Neural crest cell (in vitro differentiated cells): ENCODE results near the gene SORCS2. TPM values are rescaled to one million over a fixed set of nuclear protein-coding genes. Genes with fewer than 3 reads are reported as not detected.

Experiments used
- DNase-seq: peaks from one replicate; pipeline ENCODE4 v3.0.0; 2021; ENCODE audit warnings: low read depth, mixed read lengths, low spot score
- H3K27ac Mint-ChIP-seq: one replicate; pipeline ENCODE4 v1.8.0; 2021; ENCODE audit warnings: mild to moderate bottlenecking, mixed read lengths; ENCODE audit not compliant: unreplicated experiment
- H3K27me3 Mint-ChIP-seq: 2 replicates; pipeline ENCODE4 v1.8.0; 2021; ENCODE audit warnings: low read depth, mild to moderate bottlenecking, mixed read lengths
- H3K36me3 Mint-ChIP-seq: 2 replicates; pipeline ENCODE4 v1.8.0; 2021; ENCODE audit warnings: low read depth, mild to moderate bottlenecking, mixed read lengths
- H3K4me1 Mint-ChIP-seq: 2 replicates; pipeline ENCODE4 v1.8.0; 2021; ENCODE audit warnings: mixed read lengths
- H3K4me3 Mint-ChIP-seq: one replicate; pipeline ENCODE4 v1.8.0; 2021; ENCODE audit warnings: mild to moderate bottlenecking, mixed read lengths
- H3K9me3 Mint-ChIP-seq: 2 replicates; pipeline ENCODE4 v1.8.0; 2021; ENCODE audit warnings: mixed read lengths
- CTCF ChIP-seq: fragments of 200-600 bp; sonication (generic); conservative IDR thresholded peaks from 2 replicates; pipeline ENCODE4 v1.5.0; 2021; ENCODE audit warnings: antibody characterized with exemption, mild to moderate bottlenecking
- total RNA-seq: library from RNA; stranded (reverse); gene quantifications from 2 replicates; pipeline ENCODE4 v1.2.1, GENCODE V29; 2021

Gene SORCS2
- total RNA-seq, 1 donor from 2014 or later = 1.1 TPM

- Mint-ChIP-seq H3K9me3 (no peaks in the 10 kb centered on the region), H3K36me3 (no peaks in the 10 kb centered on the region), H3K27me3 (peaks cover 2% of the 10 kb centered on the region), H3K4me1 (peaks cover 7% of the 10 kb centered on the region), H3K27ac (no peak overlapping the region), H3K4me3 (no peak overlapping the region)
- DNase-seq = no peak
- TF ChIP-seq CTCF = no peak
Measured at GRCh38 chr4:7330031-7330596, 137.8 kb downstream of the SORCS2 start.

- H3K27me3 Mint-ChIP-seq = peaks cover 3% of the 10 kb centered on the region
- no peak for DNase-seq
- H3K4me1 Mint-ChIP-seq = peaks cover 12% of the 10 kb centered on the region
- no peaks in the 10 kb centered on the region for H3K36me3 Mint-ChIP-seq
- peak overlapping the region; percentile 50 for H3K27ac Mint-ChIP-seq
- no peaks in the 10 kb centered on the region for H3K9me3 Mint-ChIP-seq
- no peak for TF ChIP-seq CTCF
- H3K4me3 Mint-ChIP-seq = no peak overlapping the region
Measured at GRCh38 chr4:7330811-7331681, 138.7 kb downstream of the SORCS2 start.

- Mint-ChIP-seq H3K9me3 (no peaks in the 10 kb centered on the region), H3K4me3 (no peak overlapping the region), H3K36me3 (no peaks in the 10 kb centered on the region), H3K4me1 (peaks cover 12% of the 10 kb centered on the region), H3K27ac (no peak overlapping the region), H3K27me3 (peaks cover 3% of the 10 kb centered on the region)
- DNase-seq = no peak
- TF ChIP-seq CTCF = no peak
Measured at GRCh38 chr4:7331682-7332000, 139.3 kb downstream of the SORCS2 start.

- TF ChIP-seq CTCF = no peak
- no peak for DNase-seq
- no peaks in the 10 kb centered on the region for H3K36me3 Mint-ChIP-seq
- no peak overlapping the region for H3K27ac Mint-ChIP-seq
- H3K9me3 Mint-ChIP-seq = no peaks in the 10 kb centered on the region
- peaks cover 12% of the 10 kb centered on the region for H3K4me1 Mint-ChIP-seq
- H3K27me3 Mint-ChIP-seq = peaks cover 3% of the 10 kb centered on the region
- no peak overlapping the region for H3K4me3 Mint-ChIP-seq
Measured at GRCh38 chr4:7332216-7333023, 140.1 kb downstream of the SORCS2 start.

- H3K27me3 Mint-ChIP-seq = peaks cover 3% of the 10 kb centered on the region
- no peak for DNase-seq
- no peaks in the 10 kb centered on the region for H3K36me3 Mint-ChIP-seq
- H3K27ac Mint-ChIP-seq = no peak overlapping the region
- H3K4me3 Mint-ChIP-seq = no peak overlapping the region
- no peak for TF ChIP-seq CTCF
- H3K9me3 Mint-ChIP-seq = peaks cover 3% of the 10 kb centered on the region
- peaks cover 12% of the 10 kb centered on the region for H3K4me1 Mint-ChIP-seq
Measured at GRCh38 chr4:7333024-7333780, 140.9 kb downstream of the SORCS2 start.
